GM20000 (cell line): Measurements from ENCODE around the gene BCKDK.
A peak's percentile ranks its signal among the peaks of the same experiment; 100 is the strongest.

Experiments used
- DNase-seq: peaks from one replicate; pipeline ENCODE4 v3.0.0; 2012; ENCODE audit warnings: low spot score
- TF ChIP-seq, protein P1 (sequence below): IDR thresholded peaks from 2 replicates; pipeline ENCODE4 v1.5.1; 2012; ENCODE audit warnings: mild to moderate bottlenecking, control low read depth; ENCODE audit errors: extremely low read depth, missing control alignments

The BCKDK gene

DNA sequence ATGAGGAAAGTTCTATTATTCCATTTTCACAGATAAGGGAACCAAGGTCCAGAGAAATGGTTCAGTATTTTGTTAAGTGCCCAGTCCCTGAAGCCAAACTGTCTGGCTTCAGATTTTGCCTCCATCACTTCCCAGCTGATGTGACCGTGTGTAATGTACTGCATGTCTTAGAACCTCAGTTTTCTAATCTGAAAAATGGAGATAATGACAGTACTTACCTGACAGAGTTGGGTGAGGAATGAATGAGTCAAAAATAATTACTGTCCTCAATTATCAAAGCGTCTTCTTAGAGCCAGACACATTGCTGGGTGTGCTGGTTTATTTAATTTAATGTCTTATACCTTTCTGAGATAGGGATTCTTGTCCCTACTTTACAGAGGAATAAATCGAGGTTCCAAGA lies 40.8 kb upstream of the BCKDK start:
- DNase-seq = no peak
- TF ChIP-seq, protein P1, sequence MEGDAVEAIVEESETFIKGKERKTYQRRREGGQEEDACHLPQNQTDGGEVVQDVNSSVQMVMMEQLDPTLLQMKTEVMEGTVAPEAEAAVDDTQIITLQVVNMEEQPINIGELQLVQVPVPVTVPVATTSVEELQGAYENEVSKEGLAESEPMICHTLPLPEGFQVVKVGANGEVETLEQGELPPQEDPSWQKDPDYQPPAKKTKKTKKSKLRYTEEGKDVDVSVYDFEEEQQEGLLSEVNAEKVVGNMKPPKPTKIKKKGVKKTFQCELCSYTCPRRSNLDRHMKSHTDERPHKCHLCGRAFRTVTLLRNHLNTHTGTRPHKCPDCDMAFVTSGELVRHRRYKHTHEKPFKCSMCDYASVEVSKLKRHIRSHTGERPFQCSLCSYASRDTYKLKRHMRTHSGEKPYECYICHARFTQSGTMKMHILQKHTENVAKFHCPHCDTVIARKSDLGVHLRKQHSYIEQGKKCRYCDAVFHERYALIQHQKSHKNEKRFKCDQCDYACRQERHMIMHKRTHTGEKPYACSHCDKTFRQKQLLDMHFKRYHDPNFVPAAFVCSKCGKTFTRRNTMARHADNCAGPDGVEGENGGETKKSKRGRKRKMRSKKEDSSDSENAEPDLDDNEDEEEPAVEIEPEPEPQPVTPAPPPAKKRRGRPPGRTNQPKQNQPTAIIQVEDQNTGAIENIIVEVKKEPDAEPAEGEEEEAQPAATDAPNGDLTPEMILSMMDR = no peak

- DNase-seq = no peak
- TF ChIP-seq, protein P1 = no peak
These were observed 36.3 kb upstream of the BCKDK start for GRCh38 chr16:31071861-31072260.

- TF ChIP-seq, protein P1 = no peak
- peak; percentile 70 for DNase-seq
These were observed 35.5 kb upstream of the BCKDK start for GRCh38 chr16:31072540-31073141.

- TF ChIP-seq, protein P1 = no peak
- peak; percentile 92 for DNase-seq
These were observed 34.8 kb upstream of the BCKDK start for GRCh38 chr16:31073142-31073969.

GRCh38 chr16:31073970-31074813 lies 34.0 kb upstream of the BCKDK start, which contains the start of the genes ZNF646 and ZNF668:
TSS of gene ZNF646 (plus strand) at chr16:31074422. CDS start at chr16:31076325, 1,903 bp downstream.
TSS of gene ZNF668 (minus strand) at chr16:31074240. CDS start at chr16:31064459, 9,781 bp downstream.
- peak; percentile 97 for DNase-seq
- TF ChIP-seq, protein P1 = no peak

- DNase-seq = no peak
- TF ChIP-seq, protein P1 = no peak
These were observed 33.4 kb upstream of the BCKDK start for GRCh38 chr16:31074814-31075183.
